Neuron (in vitro differentiated cells): ENCODE data around the gene TMC1.

Experiments
- H2AFZ ChIP-seq: one replicate; pipeline ENCODE4 v1.6.1; 2013; ENCODE audit warnings: low read depth, mild to moderate bottlenecking, inconsistent platforms, low read length, moderate library complexity
- H3K27me3 ChIP-seq: one replicate; pipeline ENCODE4 v1.6.1; 2013; ENCODE audit warnings: low read length; ENCODE audit not compliant: insufficient read depth
- H3K36me3 ChIP-seq: one replicate; pipeline ENCODE4 v1.6.1; 2013; ENCODE audit warnings: low read length; ENCODE audit not compliant: insufficient read depth
- H3K4me1 ChIP-seq: one replicate; pipeline ENCODE4 v1.6.1; 2013; ENCODE audit warnings: low read length; ENCODE audit not compliant: insufficient read depth
- H3K4me3 ChIP-seq: 2 replicates; pipeline ENCODE4 v1.5.1; 2013; ENCODE audit warnings: mild to moderate bottlenecking, low read length, moderate library complexity
- H3K9me3 ChIP-seq: one replicate; pipeline ENCODE4 v1.6.1; 2013; ENCODE audit warnings: low read length

The TMC1 gene

GRCh38 chr9:72749276-72749675 is 227.9 kb downstream of the TMC1 start:
- Histone ChIP-seq H3K36me3 (no peaks in the 10 kb centered on the region), H2AFZ (no peak overlapping the region), H3K4me1 (peaks cover 3% of the 10 kb centered on the region), H3K9me3 (no peaks in the 10 kb centered on the region), H3K27me3 (no peaks in the 10 kb centered on the region), H3K4me3 (no peak overlapping the region)

- H3K9me3 ChIP-seq = peaks cover 2% of the 10 kb centered on the region
- H3K4me3 ChIP-seq = no peak overlapping the region
- H3K27me3 ChIP-seq = no peaks in the 10 kb centered on the region
- no peaks in the 10 kb centered on the region for H3K36me3 ChIP-seq
- H3K4me1 ChIP-seq = peaks cover 3% of the 10 kb centered on the region
- no peak overlapping the region for H2AFZ ChIP-seq
Observed at GRCh38 chr9:72751541-72751940, 230.1 kb downstream of the TMC1 start.

GRCh38 chr9:72753266-72753893 is 232.0 kb downstream of the TMC1 start:
- H3K4me3 ChIP-seq = no peak overlapping the region
- H3K36me3 ChIP-seq = no peaks in the 10 kb centered on the region
- H3K27me3 ChIP-seq = no peaks in the 10 kb centered on the region
- peaks cover 3% of the 10 kb centered on the region for H3K4me1 ChIP-seq
- H3K9me3 ChIP-seq = peaks cover 2% of the 10 kb centered on the region
- no peak overlapping the region for H2AFZ ChIP-seq

- H3K4me3 ChIP-seq = no peak overlapping the region
Observed at GRCh38 chr9:72755836-72756235, 234.4 kb downstream of the TMC1 start.

GRCh38 chr9:72758944-72759343 is 237.5 kb downstream of the TMC1 start:
- Histone ChIP-seq H3K4me1 (no peaks in the 10 kb centered on the region), H3K9me3 (peaks cover 2% of the 10 kb centered on the region), H3K4me3 (no peak overlapping the region), H3K36me3 (no peaks in the 10 kb centered on the region), H2AFZ (no peak overlapping the region), H3K27me3 (no peaks in the 10 kb centered on the region)

More at GRCh38 chr9:72755836-72756235, 234.4 kb downstream of the TMC1 start:
- peaks cover 2% of the 10 kb centered on the region for H3K9me3 ChIP-seq
- no peaks in the 10 kb centered on the region for H3K27me3 ChIP-seq
- peaks cover 3% of the 10 kb centered on the region for H3K4me1 ChIP-seq
- no peak overlapping the region for H2AFZ ChIP-seq
- H3K36me3 ChIP-seq = no peaks in the 10 kb centered on the region

- Histone ChIP-seq H3K4me1 (peaks cover 4% of the 10 kb centered on the region), H2AFZ (no peak overlapping the region), H3K9me3 (no peaks in the 10 kb centered on the region), H3K4me3 (no peak overlapping the region), H3K27me3 (no peaks in the 10 kb centered on the region), H3K36me3 (no peaks in the 10 kb centered on the region)
Observed at GRCh38 chr9:72763022-72763421, 241.6 kb downstream of the TMC1 start.

- Histone ChIP-seq H3K4me3 (no peak overlapping the region), H3K9me3 (no peaks in the 10 kb centered on the region), H3K4me1 (peaks cover 24% of the 10 kb centered on the region), H3K27me3 (no peaks in the 10 kb centered on the region), H2AFZ (no peak overlapping the region), H3K36me3 (no peaks in the 10 kb centered on the region)
Observed at GRCh38 chr9:72769546-72769945, 248.1 kb downstream of the TMC1 start.

- Histone ChIP-seq H3K4me1 (peaks cover 21% of the 10 kb centered on the region), H3K27me3 (no peaks in the 10 kb centered on the region), H3K9me3 (no peaks in the 10 kb centered on the region), H2AFZ (no peak overlapping the region), H3K36me3 (no peaks in the 10 kb centered on the region), H3K4me3 (no peak overlapping the region)
Observed at GRCh38 chr9:72772661-72773060, 251.3 kb downstream of the TMC1 start.

- no peaks in the 10 kb centered on the region for H3K27me3 ChIP-seq
- no peaks in the 10 kb centered on the region for H3K36me3 ChIP-seq
- no peak overlapping the region for H2AFZ ChIP-seq
- H3K4me3 ChIP-seq = no peak overlapping the region
- no peaks in the 10 kb centered on the region for H3K9me3 ChIP-seq
- H3K4me1 ChIP-seq = peaks cover 21% of the 10 kb centered on the region
Observed at GRCh38 chr9:72773570-72773969, 252.2 kb downstream of the TMC1 start.

GRCh38 chr9:72775570-72775969 is 254.2 kb downstream of the TMC1 start:
- H3K4me3 ChIP-seq = no peak overlapping the region
- H3K9me3 ChIP-seq = no peaks in the 10 kb centered on the region
- no peaks in the 10 kb centered on the region for H3K36me3 ChIP-seq
- no peak overlapping the region for H2AFZ ChIP-seq
- H3K27me3 ChIP-seq = no peaks in the 10 kb centered on the region
- H3K4me1 ChIP-seq = peaks cover 14% of the 10 kb centered on the region

GRCh38 chr9:72779614-72780013 is 258.2 kb downstream of the TMC1 start:
- Histone ChIP-seq H3K4me3 (no peak overlapping the region), H3K36me3 (no peaks in the 10 kb centered on the region), H3K27me3 (no peaks in the 10 kb centered on the region), H3K9me3 (peaks cover 2% of the 10 kb centered on the region), H3K4me1 (no peaks in the 10 kb centered on the region), H2AFZ (no peak overlapping the region)

- Histone ChIP-seq H3K4me3 (no peak overlapping the region), H3K4me1 (no peaks in the 10 kb centered on the region), H2AFZ (no peak overlapping the region), H3K27me3 (no peaks in the 10 kb centered on the region), H3K36me3 (no peaks in the 10 kb centered on the region), H3K9me3 (peaks cover 2% of the 10 kb centered on the region)
Observed at GRCh38 chr9:72786948-72787347, 265.5 kb downstream of the TMC1 start.

- no peak overlapping the region for H3K4me3 ChIP-seq
- no peaks in the 10 kb centered on the region for H3K36me3 ChIP-seq
- no peaks in the 10 kb centered on the region for H3K9me3 ChIP-seq
- peak overlapping the region; percentile 32 for H2AFZ ChIP-seq
- no peaks in the 10 kb centered on the region for H3K27me3 ChIP-seq
- H3K4me1 ChIP-seq = no peaks in the 10 kb centered on the region
Observed at GRCh38 chr9:72788966-72789735, 267.7 kb downstream of the TMC1 start.
